ENCODE data around the gene SUSD3. TPM values are rescaled to one million over a fixed set of nuclear protein-coding genes. Genes with fewer than 3 reads are reported as not detected.

SUSD3 gene
- total and polyA plus RNA-seq, 2 of the 8 experiments (the other 6 are each of a cell fraction or from before 2014, with no cell fraction given) = 5.5 to 35.4 TPM

DNA sequence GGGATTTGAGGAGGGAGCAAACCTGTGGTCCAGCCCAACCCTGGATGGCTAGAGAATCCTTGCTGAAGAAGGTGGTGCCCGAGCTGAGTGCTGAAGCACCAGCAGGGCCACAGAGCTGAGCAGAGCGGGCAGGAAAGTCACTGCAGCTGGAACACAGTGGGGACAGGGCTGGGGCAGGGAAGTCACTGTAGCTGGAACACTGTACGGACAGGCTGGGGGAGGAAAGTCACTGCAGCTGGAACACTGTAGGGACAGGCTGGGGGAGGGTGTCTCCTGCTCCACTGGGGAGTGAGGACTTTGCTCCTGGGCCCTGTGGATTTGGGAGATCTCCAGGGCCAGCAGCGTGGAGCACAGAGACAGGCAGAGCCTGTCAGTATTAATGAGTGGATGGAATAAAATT, 9.0 kb upstream of the SUSD3 start (continued):
- TF ChIP-seq BCL11A (IDR thresholded peaks at IDR 0.05; ENCODE audit: low read depth in 2 of 2, low read length in 2 of 2) (no peak), ATF2 (IDR thresholded peaks at IDR 0.05; ENCODE audit: low read length) (no peak), FOSL1 (IDR thresholded peaks at IDR 0.05; ENCODE audit: insufficient read depth, low read depth, low read length) (no peak)

Data from H1 (cell line).